Measurements from ENCODE around the gene MS4A1.

DNA sequence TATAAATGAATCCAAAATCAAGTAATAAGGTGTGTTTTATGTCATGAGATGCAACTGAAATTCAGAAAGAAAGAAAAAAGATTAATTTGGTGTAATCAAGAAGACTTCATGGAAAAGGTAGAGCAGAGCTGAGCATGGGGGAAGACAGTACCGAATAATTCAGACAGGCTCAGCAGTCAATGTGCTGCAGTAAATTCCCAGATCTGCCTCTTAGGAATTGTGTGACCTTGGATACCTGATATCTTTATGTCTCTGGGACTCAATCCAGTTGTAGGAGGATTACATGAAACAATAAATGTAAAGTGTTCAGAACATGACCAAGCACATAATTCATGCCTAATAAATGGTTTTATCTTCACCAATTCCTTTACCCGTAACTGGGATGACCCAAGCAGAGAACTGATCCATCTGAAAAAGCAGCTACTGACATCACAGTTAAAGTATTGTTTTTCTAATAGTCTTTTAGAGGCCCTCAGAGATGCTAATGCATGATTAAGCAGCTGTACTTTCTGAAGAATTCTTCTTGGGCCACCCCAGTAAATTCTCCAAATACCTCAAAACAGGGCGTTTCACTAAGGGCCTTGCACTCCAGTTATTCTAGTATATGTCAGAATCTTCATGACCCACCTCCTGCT is 44.7 kb downstream of the MS4A1 start:
- TF ChIP-seq, protein P1, sequence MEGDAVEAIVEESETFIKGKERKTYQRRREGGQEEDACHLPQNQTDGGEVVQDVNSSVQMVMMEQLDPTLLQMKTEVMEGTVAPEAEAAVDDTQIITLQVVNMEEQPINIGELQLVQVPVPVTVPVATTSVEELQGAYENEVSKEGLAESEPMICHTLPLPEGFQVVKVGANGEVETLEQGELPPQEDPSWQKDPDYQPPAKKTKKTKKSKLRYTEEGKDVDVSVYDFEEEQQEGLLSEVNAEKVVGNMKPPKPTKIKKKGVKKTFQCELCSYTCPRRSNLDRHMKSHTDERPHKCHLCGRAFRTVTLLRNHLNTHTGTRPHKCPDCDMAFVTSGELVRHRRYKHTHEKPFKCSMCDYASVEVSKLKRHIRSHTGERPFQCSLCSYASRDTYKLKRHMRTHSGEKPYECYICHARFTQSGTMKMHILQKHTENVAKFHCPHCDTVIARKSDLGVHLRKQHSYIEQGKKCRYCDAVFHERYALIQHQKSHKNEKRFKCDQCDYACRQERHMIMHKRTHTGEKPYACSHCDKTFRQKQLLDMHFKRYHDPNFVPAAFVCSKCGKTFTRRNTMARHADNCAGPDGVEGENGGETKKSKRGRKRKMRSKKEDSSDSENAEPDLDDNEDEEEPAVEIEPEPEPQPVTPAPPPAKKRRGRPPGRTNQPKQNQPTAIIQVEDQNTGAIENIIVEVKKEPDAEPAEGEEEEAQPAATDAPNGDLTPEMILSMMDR (conservative IDR thresholded peaks at IDR 0.05; ENCODE audit: low read length): no peak
- TF ChIP-seq EZH2phosphoT487 (IDR thresholded peaks at IDR 0.05; ENCODE audit: borderline replicate concordance, low read depth, low read length): no peak
